ENCODE data around the gene DCAF5. TPM values are rescaled to one million over a fixed set of nuclear protein-coding genes. Genes with fewer than 3 reads are reported as not detected.
A peak's percentile ranks its signal among the peaks of the same experiment; 100 is the strongest.
"Not testable (repeated sequence)": the region's sequence is repeated elsewhere in the genome, so short reads cannot be mapped to it uniquely, and the experiment has no call there.

The DCAF5 gene
- total and polyA plus RNA-seq, 5 donors = 22.5 to 53.6 (median 46.8) TPM

DNA sequence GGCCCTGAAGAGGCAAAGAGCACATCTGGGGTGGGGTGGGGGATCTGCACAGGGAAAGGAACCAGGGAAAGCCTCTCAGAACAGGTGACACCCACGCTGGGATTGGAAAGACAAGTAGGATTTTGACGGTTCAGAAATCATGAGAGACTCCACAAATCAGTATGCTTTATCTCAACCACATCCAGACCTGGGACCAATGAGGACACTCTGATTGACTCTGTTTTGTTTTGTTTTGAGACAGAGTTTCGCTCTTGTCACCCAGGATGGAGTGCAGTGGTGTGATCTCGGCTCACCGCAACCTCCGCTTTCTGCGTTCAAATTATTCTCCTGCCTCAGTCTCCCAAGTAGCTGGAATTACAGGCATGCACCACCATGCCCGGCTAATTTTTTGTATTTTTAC lies 130.8 kb downstream of the DCAF5 start:
- H3K27ac ChIP-seq (ENCODE audit: low read length); DNase-seq; H3K9me3 ChIP-seq (ENCODE audit: control insufficient read depth, low read length); H3K4me3 ChIP-seq (ENCODE audit: low read length); H3K4me1 ChIP-seq (ENCODE audit: control insufficient read depth, insufficient read depth, low read length); H3K27me3 ChIP-seq (ENCODE audit: control insufficient read depth, insufficient read depth); intact Hi-C loops (cut with DNase I); ATAC-seq: not testable (repeated sequence)
- WGBS = 95% methylated on average over 8 of the region's 8 CpGs

DNA sequence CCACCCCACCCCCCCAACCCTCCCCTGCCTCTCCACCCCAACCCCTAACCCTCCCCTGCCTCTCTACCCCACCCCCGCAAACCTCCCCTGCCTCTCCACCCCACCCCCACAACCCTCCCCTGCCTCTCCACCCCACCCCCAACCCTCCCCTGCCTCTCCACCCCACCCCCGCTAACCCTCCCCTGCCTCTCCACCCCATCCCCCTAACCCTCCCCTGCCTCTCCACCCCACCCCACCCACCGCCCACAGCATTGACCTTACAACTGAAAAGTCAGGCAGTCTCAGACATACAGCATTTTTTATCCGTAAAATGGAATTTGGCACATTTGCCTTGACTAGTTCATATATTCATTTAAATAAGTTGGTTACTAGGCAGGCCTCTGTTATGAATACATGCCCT lies 135.2 kb downstream of the DCAF5 start:
- no peak overlapping the region for H3K27ac ChIP-seq (ENCODE audit: low read length)
- H3K4me3 ChIP-seq (ENCODE audit: low read length) = no peak overlapping the region
- no peaks in the 10 kb centered on the region for H3K4me1 ChIP-seq (ENCODE audit: control insufficient read depth, insufficient read depth, low read length)
- intact Hi-C loops (cut with DNase I) = no loop called here
- no peak for ATAC-seq
- WGBS = 91% methylated on average over 4 of the region's 4 CpGs
- no peaks in the 10 kb centered on the region for H3K9me3 ChIP-seq (ENCODE audit: control insufficient read depth, low read length)
- no peak for DNase-seq
- no peaks in the 10 kb centered on the region for H3K27me3 ChIP-seq (ENCODE audit: control insufficient read depth, insufficient read depth)

DNA sequence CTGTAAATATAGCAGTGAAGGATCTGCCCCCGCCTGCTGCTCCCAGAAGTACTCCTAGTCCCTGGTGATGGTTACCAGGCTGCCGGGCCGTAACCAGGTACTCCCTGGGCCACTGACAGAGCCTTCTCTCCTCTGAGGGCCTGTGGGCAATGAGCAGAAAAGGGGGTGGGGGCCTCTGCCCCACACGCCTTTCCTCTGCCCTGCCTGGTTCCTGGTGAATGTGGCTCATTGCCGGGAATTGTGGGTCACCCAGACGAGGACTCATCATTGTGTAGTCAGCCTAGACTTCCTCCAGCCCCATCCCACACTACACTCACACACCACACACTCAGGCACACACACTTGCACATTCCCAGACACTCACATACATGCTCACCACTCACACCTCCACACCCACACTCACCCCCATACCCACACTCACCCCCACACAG lies 138.1 kb downstream of the DCAF5 start:
- no peaks in the 10 kb centered on the region for H3K27me3 ChIP-seq (ENCODE audit: control insufficient read depth, insufficient read depth)
- DNase-seq = no peak
- H3K4me3 ChIP-seq (ENCODE audit: low read length) = no peak overlapping the region
- intact Hi-C loops (cut with DNase I) = no loop called here
- H3K27ac ChIP-seq (ENCODE audit: low read length) = no peak overlapping the region
- peak in 1 of 2 donors; percentile 31 for ATAC-seq
- 89% methylated on average over 6 of the region's 6 CpGs for WGBS
- H3K9me3 ChIP-seq (ENCODE audit: control insufficient read depth, low read length) = no peaks in the 10 kb centered on the region
- no peaks in the 10 kb centered on the region for H3K4me1 ChIP-seq (ENCODE audit: control insufficient read depth, insufficient read depth, low read length)

DNA sequence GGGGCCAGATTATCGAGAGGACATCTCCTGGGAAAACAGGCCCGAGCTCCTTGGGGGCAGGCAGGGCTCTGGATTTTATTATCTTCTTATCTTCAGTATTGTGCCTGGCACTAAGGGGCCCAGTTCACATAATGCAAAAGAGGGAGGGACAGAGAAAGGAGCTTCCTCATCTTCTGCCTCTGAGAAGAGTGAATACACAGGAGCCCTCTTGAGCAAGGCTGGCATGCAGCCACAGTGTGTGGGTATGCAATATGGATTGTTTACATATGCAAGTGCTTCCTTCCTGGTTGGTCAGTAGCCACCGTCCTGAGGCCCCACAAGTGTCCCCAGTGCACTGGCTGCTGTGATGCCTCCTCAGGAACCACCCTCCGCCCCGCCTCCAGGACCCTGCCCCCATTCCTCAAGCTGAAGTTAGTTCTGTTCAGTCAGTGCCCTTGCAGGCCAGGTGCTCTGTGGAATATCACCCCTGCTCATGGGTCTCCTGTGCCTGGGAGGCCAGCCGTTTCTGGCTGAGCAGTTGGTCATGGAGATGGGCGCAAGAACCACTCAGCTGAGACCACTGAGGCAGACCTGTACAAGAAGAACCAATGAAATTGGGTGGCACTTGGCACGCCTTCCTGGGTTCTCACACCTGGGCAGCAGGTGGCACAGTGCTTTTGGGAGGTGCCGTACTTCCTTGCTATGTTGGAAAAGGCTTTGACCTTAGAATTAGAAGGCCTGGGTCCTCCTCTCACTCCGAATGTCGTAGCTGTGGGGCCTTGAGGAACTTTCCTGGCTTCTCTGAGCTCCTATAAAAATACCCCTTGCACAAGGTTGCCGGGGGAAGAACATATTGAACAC lies 138.8 kb downstream of the DCAF5 start:
- Histone ChIP-seq H3K27ac (ENCODE audit: low read length) (no peak overlapping the region), H3K4me3 (ENCODE audit: low read length) (no peak overlapping the region), H3K4me1 (ENCODE audit: control insufficient read depth, insufficient read depth, low read length) (no peaks in the 10 kb centered on the region), H3K9me3 (ENCODE audit: control insufficient read depth, low read length) (no peaks in the 10 kb centered on the region), H3K27me3 (ENCODE audit: control insufficient read depth, insufficient read depth) (no peaks in the 10 kb centered on the region)
- WGBS = 84% methylated on average over 12 of the region's 12 CpGs
- intact Hi-C loops (cut with DNase I) = no loop called here
- ATAC-seq (peak; percentile 61 to 77), DNase-seq (peak; percentile 56 to 83 (median 83))

GRCh38 chr14:69012256-69012953 lies 140.5 kb downstream of the DCAF5 start:
- H3K4me1 ChIP-seq (ENCODE audit: control insufficient read depth, insufficient read depth, low read length) = no peaks in the 10 kb centered on the region
- WGBS = 87% methylated on average over 5 of the region's 5 CpGs
- intact Hi-C loops (cut with DNase I) = no loop called here
- no peak overlapping the region for H3K27ac ChIP-seq (ENCODE audit: low read length)
- H3K9me3 ChIP-seq (ENCODE audit: control insufficient read depth, low read length) = no peaks in the 10 kb centered on the region
- ATAC-seq (peak in 1 of 2 donors; percentile 18), DNase-seq (no peak)
- H3K27me3 ChIP-seq (ENCODE audit: control insufficient read depth, insufficient read depth) = no peaks in the 10 kb centered on the region
- no peak overlapping the region for H3K4me3 ChIP-seq (ENCODE audit: low read length)

GRCh38 chr14:69010648-69011047 lies 142.3 kb downstream of the DCAF5 start:
- intact Hi-C loops (cut with DNase I) = no loop called here
- no peaks in the 10 kb centered on the region for H3K9me3 ChIP-seq (ENCODE audit: control insufficient read depth, low read length)
- no peak overlapping the region for H3K4me3 ChIP-seq (ENCODE audit: low read length)
- DNase-seq (no peak), ATAC-seq (no peak)
- H3K27me3 ChIP-seq (ENCODE audit: control insufficient read depth, insufficient read depth) = no peaks in the 10 kb centered on the region
- 89% methylated on average over 1 of the region's 1 CpG for WGBS
- H3K4me1 ChIP-seq (ENCODE audit: control insufficient read depth, insufficient read depth, low read length) = peaks cover 2% of the 10 kb centered on the region
- no peak overlapping the region for H3K27ac ChIP-seq (ENCODE audit: low read length)

- Histone ChIP-seq H3K27me3 (ENCODE audit: control insufficient read depth, insufficient read depth) (no peaks in the 10 kb centered on the region), H3K9me3 (ENCODE audit: control insufficient read depth, low read length) (no peaks in the 10 kb centered on the region), H3K27ac (ENCODE audit: low read length) (no peak overlapping the region), H3K4me1 (ENCODE audit: control insufficient read depth, insufficient read depth, low read length) (peaks cover 4% of the 10 kb centered on the region), H3K4me3 (ENCODE audit: low read length) (no peak overlapping the region)
- 54% methylated on average over 1 of the region's 1 CpG for WGBS
- DNase-seq (no peak), ATAC-seq (no peak)
- intact Hi-C loops (cut with DNase I) = no loop called here
Measured at GRCh38 chr14:69008421-69008884, 144.5 kb downstream of the DCAF5 start.

DNA sequence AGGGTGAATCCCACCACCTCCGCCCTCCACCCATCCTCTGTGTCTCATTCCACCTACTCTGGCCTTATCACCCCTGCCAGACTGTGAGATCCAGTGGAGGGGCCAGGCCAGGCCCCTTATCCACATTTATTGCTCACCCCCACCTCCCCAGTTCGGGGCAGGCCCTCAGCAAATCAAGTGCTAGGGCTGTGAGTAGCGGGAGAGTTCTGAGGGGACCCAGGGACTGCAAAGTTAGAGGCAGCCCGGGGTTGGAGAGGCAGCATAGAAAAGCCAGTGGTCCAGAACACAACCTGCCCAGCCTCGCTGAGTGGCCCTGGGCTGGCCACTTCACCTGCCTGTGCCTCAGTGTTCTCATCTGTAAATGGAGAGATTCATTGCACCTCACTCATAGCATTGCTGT lies 146.6 kb downstream of the DCAF5 start:
- no peak overlapping the region for H3K27ac ChIP-seq (ENCODE audit: low read length)
- no peak overlapping the region for H3K4me3 ChIP-seq (ENCODE audit: low read length)
- H3K9me3 ChIP-seq (ENCODE audit: control insufficient read depth, low read length) = no peaks in the 10 kb centered on the region
- 97% methylated on average over 5 of the region's 5 CpGs for WGBS
- DNase-seq = no peak
- intact Hi-C loops (cut with DNase I) = no loop called here
- H3K4me1 ChIP-seq (ENCODE audit: control insufficient read depth, insufficient read depth, low read length) = peaks cover 4% of the 10 kb centered on the region
- no peaks in the 10 kb centered on the region for H3K27me3 ChIP-seq (ENCODE audit: control insufficient read depth, insufficient read depth)
- no peak for ATAC-seq

DNA sequence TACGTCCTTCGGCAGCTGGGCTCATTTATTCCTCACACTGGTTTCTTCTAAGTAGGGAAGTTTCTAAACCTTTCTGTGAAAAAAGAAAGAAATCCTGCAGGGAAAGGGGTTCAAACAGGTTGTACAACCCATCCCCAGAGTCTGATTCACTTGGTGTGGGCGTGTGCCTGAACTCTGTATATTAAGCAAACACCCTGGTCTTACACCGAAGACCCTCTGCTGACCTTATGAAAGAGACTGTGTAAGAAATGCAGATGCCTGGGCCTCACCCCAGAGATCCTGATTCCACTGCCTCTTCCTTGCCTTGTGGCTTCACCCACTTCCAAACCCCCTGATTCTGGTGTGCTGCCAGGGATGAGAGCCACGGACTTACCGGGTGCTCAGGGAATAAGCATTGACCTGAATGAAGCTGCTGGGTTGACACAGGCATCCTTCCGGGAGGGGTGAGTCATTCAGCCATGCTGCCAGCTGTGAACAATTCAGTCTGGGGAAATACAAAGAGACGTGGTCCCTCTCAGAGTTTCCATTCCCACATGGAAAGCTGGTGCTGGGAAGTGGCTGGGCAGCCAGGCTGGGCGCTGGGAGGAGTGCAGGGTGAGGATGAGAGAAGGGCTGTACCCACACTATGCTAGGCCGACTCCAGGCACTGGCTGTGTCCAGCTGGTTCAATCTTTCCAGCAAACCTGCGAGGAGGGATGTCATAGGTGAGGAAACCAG lies 147.3 kb downstream of the DCAF5 start:
- 62% methylated on average over 11 of the region's 11 CpGs for WGBS
- intact Hi-C loops (cut with DNase I) = no loop called here
- peak; percentile 79 to 92 for ATAC-seq
- H3K9me3 ChIP-seq (ENCODE audit: control insufficient read depth, low read length) = no peaks in the 10 kb centered on the region
- peaks cover 4% of the 10 kb centered on the region for H3K4me1 ChIP-seq (ENCODE audit: control insufficient read depth, insufficient read depth, low read length)
- no peak overlapping the region for H3K27ac ChIP-seq (ENCODE audit: low read length)
- peak; percentile 74 to 83 (median 75) for DNase-seq
- H3K27me3 ChIP-seq (ENCODE audit: control insufficient read depth, insufficient read depth) = no peaks in the 10 kb centered on the region
- H3K4me3 ChIP-seq (ENCODE audit: low read length) = no peak overlapping the region

DNA sequence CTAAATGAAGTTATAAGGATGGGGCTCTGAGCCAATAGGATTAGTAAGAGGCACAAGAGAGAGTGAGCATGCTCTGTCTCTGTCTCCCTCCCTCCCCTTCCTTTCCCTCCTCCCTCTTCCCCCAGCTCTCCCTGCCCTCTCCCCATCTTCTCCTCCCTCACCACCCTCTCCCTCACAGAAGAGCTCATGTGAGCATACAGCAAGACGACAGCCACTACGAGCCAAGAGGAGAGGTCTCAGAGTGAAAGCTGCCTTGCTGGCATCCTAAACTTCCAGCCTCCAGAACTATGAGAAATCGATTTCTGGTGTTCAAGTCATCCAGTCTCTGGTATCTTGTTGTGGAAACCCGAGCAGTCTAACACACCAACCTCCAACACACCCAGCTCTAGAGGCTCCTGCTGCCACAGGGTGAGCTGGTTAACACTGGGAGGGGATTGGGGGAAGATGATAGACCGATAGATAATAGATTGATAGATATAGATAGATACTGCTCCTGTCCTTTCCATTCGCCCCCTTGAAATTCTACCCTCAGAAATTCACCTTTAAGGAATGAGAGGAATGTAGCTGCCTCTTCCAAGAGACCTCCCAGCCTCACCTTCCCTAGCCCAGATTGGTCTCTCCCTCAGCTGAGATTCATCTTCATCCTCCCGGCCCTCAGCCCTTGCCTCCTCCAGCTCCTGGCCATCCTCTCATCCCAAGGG lies 148.0 kb downstream of the DCAF5 start:
- Histone ChIP-seq H3K27ac (ENCODE audit: low read length) (no peak overlapping the region), H3K4me3 (ENCODE audit: low read length) (no peak overlapping the region), H3K9me3 (ENCODE audit: control insufficient read depth, low read length) (no peaks in the 10 kb centered on the region), H3K4me1 (ENCODE audit: control insufficient read depth, insufficient read depth, low read length) (peaks cover 4% of the 10 kb centered on the region), H3K27me3 (ENCODE audit: control insufficient read depth, insufficient read depth) (no peaks in the 10 kb centered on the region)
- 64% methylated on average over 7 of the region's 7 CpGs for WGBS
- DNase-seq (no peak), ATAC-seq (peak in 1 of 2 donors; percentile 3)
- intact Hi-C loops (cut with DNase I) = loop anchor here in 2 of 4 donors (5.0 kb wide), 1 partner anchor 93 kb away; no protein-coding TSS in a partner anchor

Data from right cardiac atrium (tissue), 5 donors.